ENCODE data around the gene COX5B. TPM values are rescaled to one million over a fixed set of nuclear protein-coding genes. Genes with fewer than 3 reads are reported as not detected.

The COX5B gene
- total RNA-seq, 2 experiments from 2014 or later, result 171 to 237 TPM

- no peak overlapping the region for H3K27ac ChIP-seq (ENCODE audit: low read depth, low read length, poor library complexity, severe bottlenecking)
Measured at GRCh38 chr2:97673182-97673914, 27.5 kb downstream of the COX5B start.

GRCh38 chr2:97673915-97674283 lies 28.0 kb downstream of the COX5B start:
- Histone ChIP-seq H4K20me1 (ENCODE audit: insufficient read depth, low read length) (no peaks in the 10 kb centered on the region), H3K4me2 (ENCODE audit: low read length) (no peak overlapping the region), H3K4me3 (ENCODE audit: low read depth, low read length, poor library complexity, severe bottlenecking) (no peak overlapping the region), H3K79me2 (ENCODE audit: insufficient read depth, low read depth, low read length) (no peaks in the 10 kb centered on the region), H3K9me2 (ENCODE audit: insufficient read depth, low read length) (no peaks in the 10 kb centered on the region), H3K36me3 (ENCODE audit: insufficient read depth, low read length) (no peaks in the 10 kb centered on the region), H3K9me3 (ENCODE audit: low read length) (no peaks in the 10 kb centered on the region), H3K27ac (ENCODE audit: low read depth, low read length, poor library complexity, severe bottlenecking) (no peak overlapping the region), H3K4me1 (ENCODE audit: insufficient read depth, low read length, poor library complexity, severe bottlenecking) (peaks cover 7% of the 10 kb centered on the region), H2AFZ (ENCODE audit: low read length) (no peak overlapping the region)
- intact Hi-C loops (cut with micrococcal nuclease; ENCODE audit: unreplicated experiment), result no loop called here
- ChIA-PET POLR2A (no interaction called here), CTCF (ENCODE audit: unreplicated experiment) (no interaction called here)
- no peak for TF ChIP-seq CTCF (conservative IDR thresholded peaks at IDR 0.05; ENCODE audit: low read length)
- TF ChIP-seq EZH2phosphoT487 (IDR thresholded peaks at IDR 0.05; ENCODE audit: borderline replicate concordance, low read depth, low read length), result no peak
- BruUV-seq (replicated peaks), result no TSS peak
- no peak for DNase-seq (ENCODE audit: low spot score)

More at GRCh38 chr2:97673182-97673914, 27.5 kb downstream of the COX5B start:
- H4K20me1 ChIP-seq (ENCODE audit: insufficient read depth, low read length), result no peaks in the 10 kb centered on the region
- H3K79me2 ChIP-seq (ENCODE audit: insufficient read depth, low read depth, low read length), result no peaks in the 10 kb centered on the region
- DNase-seq (ENCODE audit: low spot score), result no peak
- no peak for TF ChIP-seq EZH2phosphoT487 (IDR thresholded peaks at IDR 0.05; ENCODE audit: borderline replicate concordance, low read depth, low read length)
- no peak for TF ChIP-seq CTCF (conservative IDR thresholded peaks at IDR 0.05; ENCODE audit: low read length)
- intact Hi-C loops (cut with micrococcal nuclease; ENCODE audit: unreplicated experiment), result no loop called here
- POLR2A ChIA-PET, result interaction anchor here (0.7 kb wide), 1 partner anchor 9 kb away, joined by 3 read pairs; the partner anchor contains the start of gene ACTR1B
- H3K36me3 ChIP-seq (ENCODE audit: insufficient read depth, low read length), result no peaks in the 10 kb centered on the region
- CTCF ChIA-PET (ENCODE audit: unreplicated experiment), result interaction anchor here (0.6 kb wide), 1 partner anchor 25 kb away, joined by 3 read pairs; no protein-coding TSS in a partner anchor
- peaks cover 7% of the 10 kb centered on the region for H3K4me1 ChIP-seq (ENCODE audit: insufficient read depth, low read length, poor library complexity, severe bottlenecking)
- no peak overlapping the region for H3K4me2 ChIP-seq (ENCODE audit: low read length)
- H3K9me2 ChIP-seq (ENCODE audit: insufficient read depth, low read length), result no peaks in the 10 kb centered on the region
- no TSS peak for BruUV-seq (replicated peaks)
- no peak overlapping the region for H3K4me3 ChIP-seq (ENCODE audit: low read depth, low read length, poor library complexity, severe bottlenecking)
- H2AFZ ChIP-seq (ENCODE audit: low read length), result no peak overlapping the region
- H3K9me3 ChIP-seq (ENCODE audit: low read length), result no peaks in the 10 kb centered on the region

GRCh38 chr2:97675430-97676113 lies 29.7 kb downstream of the COX5B start:
- no peaks in the 10 kb centered on the region for H3K9me2 ChIP-seq (ENCODE audit: insufficient read depth, low read length)
- no peak overlapping the region for H2AFZ ChIP-seq (ENCODE audit: low read length)
- no TSS peak for BruUV-seq (replicated peaks)
- intact Hi-C loops (cut with micrococcal nuclease; ENCODE audit: unreplicated experiment), result no loop called here
- no peaks in the 10 kb centered on the region for H3K4me1 ChIP-seq (ENCODE audit: insufficient read depth, low read length, poor library complexity, severe bottlenecking)
- H3K79me2 ChIP-seq (ENCODE audit: insufficient read depth, low read depth, low read length), result no peaks in the 10 kb centered on the region
- H4K20me1 ChIP-seq (ENCODE audit: insufficient read depth, low read length), result no peaks in the 10 kb centered on the region
- no peak for DNase-seq (ENCODE audit: low spot score)
- H3K36me3 ChIP-seq (ENCODE audit: insufficient read depth, low read length), result no peaks in the 10 kb centered on the region
- ChIA-PET POLR2A (interaction anchor here (0.9 to 1.2 kb wide), 2 partner anchors 11 to 13 kb away, joined by 3 read pairs; no protein-coding TSS in a partner anchor), CTCF (ENCODE audit: unreplicated experiment) (no interaction called here)
- H3K4me3 ChIP-seq (ENCODE audit: low read depth, low read length, poor library complexity, severe bottlenecking), result no peak overlapping the region
- no peak for TF ChIP-seq CTCF (conservative IDR thresholded peaks at IDR 0.05; ENCODE audit: low read length)
- no peak for TF ChIP-seq EZH2phosphoT487 (IDR thresholded peaks at IDR 0.05; ENCODE audit: borderline replicate concordance, low read depth, low read length)
- no peak overlapping the region for H3K4me2 ChIP-seq (ENCODE audit: low read length)
- H3K9me3 ChIP-seq (ENCODE audit: low read length), result no peaks in the 10 kb centered on the region
- no peak overlapping the region for H3K27ac ChIP-seq (ENCODE audit: low read depth, low read length, poor library complexity, severe bottlenecking)

All from OCI-LY7 (cell line).